HepG2 (cell line): ENCODE measurements around the gene EPG5. TPM values are rescaled to one million over a fixed set of nuclear protein-coding genes. Genes with fewer than 3 reads are reported as not detected.

ENCODE experiments used
- ATAC-seq: fragments of 200-7000 bp; cut with Tn5 transposase; 3 replicates; pipeline ENCODE4 v1.9.1; 2020; ENCODE audit warnings: mild to moderate bottlenecking, moderate library complexity
- BruUV-seq: library from RNA; stranded (reverse); fragments of 400-500 nt; replicated peaks from 2 replicates; lab custom pipeline; 2021; lab: Mats Ljungman, UMichigan
- CTCF ChIA-PET: fragments of 300-600 bp; formaldehyde crosslinking; extraction: SDS; loops from one replicate; lab custom pipeline; 2021; ENCODE audit warnings: low total read pairs, inconsistent platforms, low intra/inter-chr PET ratio; lab: Yijun Ruan, JAX
- POLR2A ChIA-PET: fragments of 350-600 bp; sonication (Branson Sonifier 250); formaldehyde crosslinking; loops from one replicate; lab custom pipeline; 2020; ENCODE audit warnings: antibody characterized with exemption, inconsistent platforms; lab: Yijun Ruan, JAX
- DNase-seq: peaks from one replicate; pipeline ENCODE4 v3.0.0-alpha.2; 2015; ENCODE audit warnings: low spot score
- FAIRE-seq: peaks from 3 replicates; lab custom pipeline; 2011; peaks lifted over from hg19 to GRCh38; lab: Jason Lieb, UNC
- H2AFZ ChIP-seq: one replicate; pipeline ENCODE4 v1.6.1; 2011; ENCODE audit warnings: low read length, inconsistent platforms
- H3K27ac ChIP-seq: fragments of 300-600 bp; 3 replicates; pipeline ENCODE4 v1.8.0; 2011; ENCODE audit warnings: mixed run types, mild to moderate bottlenecking, mixed read lengths, low read length, inconsistent platforms; ENCODE audit not compliant: insufficient read depth; ENCODE audit errors: extremely low read length
- H3K27me3 ChIP-seq, 2 experiments: fragments of 200-600 bp in 1 of 2; 2 replicates in 1 of 2; 3 replicates in 1 of 2; pipeline versions ENCODE4 v1.6.0 to v1.8.0; 2011; ENCODE audit warnings: low read length in 2 of 2, mild to moderate bottlenecking in 2 of 2, moderate library complexity in 2 of 2, inconsistent platforms in 1 of 2; ENCODE audit not compliant: insufficient read depth in 2 of 2, control insufficient read depth in 1 of 2
- H3K36me3 ChIP-seq, 2 experiments: fragments of 200-600 bp in 1 of 2; replicated peaks in 1 of 2; 2 replicates in 1 of 2; 3 replicates in 1 of 2; pipeline versions ENCODE4 v1.5.1 to v1.8.0; 2011; ENCODE audit warnings: low read length in 2 of 2, inconsistent platforms in 1 of 2; ENCODE audit not compliant: insufficient read depth in 2 of 2, control insufficient read depth in 1 of 2
- H3K4me1 ChIP-seq: 2 replicates; pipeline ENCODE4 v1.5.1; 2012; ENCODE audit warnings: low read length, inconsistent platforms; ENCODE audit not compliant: insufficient read depth
- H3K4me2 ChIP-seq: 2 replicates; pipeline ENCODE4 v1.6.0; 2011; ENCODE audit warnings: low read depth, low read length, inconsistent platforms
- H3K4me3 ChIP-seq, 3 experiments: fragments of 200-600 bp in 1 of 3; sonication (generic), shearing (Covaris generic) in 1 of 3; replicated peaks in 1 of 3; 2 replicates each; pipeline ENCODE4 v1.5.1; 2011 to 2016; ENCODE audit warnings: low read length in 3 of 3, inconsistent platforms in 2 of 3, low read depth in 2 of 3, mild to moderate bottlenecking in 2 of 3, control low read depth in 1 of 3, mixed read lengths in 1 of 3; ENCODE audit not compliant: insufficient read depth in 1 of 3
- H3K79me2 ChIP-seq: one replicate; pipeline ENCODE4 v1.6.1; 2011; ENCODE audit warnings: low read length, inconsistent platforms; ENCODE audit not compliant: insufficient read depth
- H3K9ac ChIP-seq: 2 replicates; pipeline ENCODE4 v1.6.0; 2011; ENCODE audit warnings: mild to moderate bottlenecking, low read depth, low read length, inconsistent platforms; ENCODE audit not compliant: insufficient read depth
- H3K9me3 ChIP-seq: 2 replicates; pipeline ENCODE4 v1.5.1; 2012; ENCODE audit warnings: mild to moderate bottlenecking, low read length
- H4K20me1 ChIP-seq: 2 replicates; pipeline ENCODE4 v1.6.0; 2011; ENCODE audit warnings: inconsistent platforms, mild to moderate bottlenecking, low read length, moderate library complexity; ENCODE audit not compliant: insufficient read depth
- BATF2 ChIP-seq: sonication (generic); formaldehyde crosslinking; IDR thresholded peaks from 2 replicates; pipeline ENCODE4 v1.8.0; 2022; ENCODE audit warnings: mild to moderate bottlenecking, missing genetic modification reagents, moderate library complexity
- BHLHE40 ChIP-seq: IDR thresholded peaks from 2 replicates; pipeline ENCODE4 v1.6.1; 2011; ENCODE audit warnings: low read length, improper control_type of control experiment
- EEA1 ChIP-seq: sonication (generic); formaldehyde crosslinking; IDR thresholded peaks from 2 replicates; pipeline ENCODE4 v1.5.1; 2020; ENCODE audit warnings: mild to moderate bottlenecking, missing genetic modification reagents, borderline replicate concordance
- IRF9 ChIP-seq: sonication (generic); formaldehyde crosslinking; IDR thresholded peaks from 2 replicates; pipeline ENCODE4 v1.8.0; 2022; ENCODE audit warnings: missing genetic modification reagents, mild to moderate bottlenecking, borderline replicate concordance
- MNT ChIP-seq: fragments of 450-650 bp; IDR thresholded peaks from 2 replicates; pipeline ENCODE4 v1.6.1; 2016
- SMC3 ChIP-seq: IDR thresholded peaks from 2 replicates; pipeline ENCODE4 v1.6.1; 2011; ENCODE audit warnings: low read length, improper control_type of control experiment
- SNAI1 ChIP-seq: sonication (generic); formaldehyde crosslinking; IDR thresholded peaks from 2 replicates; pipeline ENCODE4 v1.5.0; 2020; ENCODE audit warnings: mild to moderate bottlenecking, missing genetic modification reagents, borderline replicate concordance
- SSRP1 ChIP-seq: IDR thresholded peaks from 2 replicates; pipeline ENCODE4 v1.6.1; 2016; ENCODE audit warnings: control low read depth
- TGIF2 ChIP-seq: IDR thresholded peaks from 2 replicates; pipeline ENCODE4 v1.6.1; 2016; ENCODE audit warnings: control low read depth, missing compliant biosample characterization
- ZMAT3 ChIP-seq: sonication (generic); formaldehyde crosslinking; conservative IDR thresholded peaks from 2 replicates; pipeline ENCODE4 v1.7.0; 2021; ENCODE audit warnings: missing genetic modification reagents
- ZNF605 ChIP-seq: sonication (generic); formaldehyde crosslinking; IDR thresholded peaks from 2 replicates; pipeline ENCODE4 v1.8.0; 2022; ENCODE audit warnings: mild to moderate bottlenecking, missing genetic modification reagents
- ZNF776 ChIP-seq: sonication (generic); formaldehyde crosslinking; IDR thresholded peaks from 2 replicates; pipeline ENCODE4 v1.4.0; 2020; ENCODE audit warnings: mild to moderate bottlenecking, missing genetic modification reagents
- WGBS: methylation state at CpG from one replicate; pipeline ENCODE4 v1.1.6; 2017; ENCODE audit warnings: low lambda C conversion rate; 5-methylcytosine and 5-hydroxymethylcytosine counted together
- in situ Hi-C: cut with HindIII; loops from 2 replicates; pipeline ENCODE4 v1.10.0; 2017; ENCODE audit warnings: low pct_unique_long_range_greater_than_20kb; ENCODE audit not compliant: extremely low pct_ligation_motif_present
- intact Hi-C: fragments of 100-400 bp; cut with micrococcal nuclease; formaldehyde crosslinking; loops from one replicate; pipeline ENCODE4 v1.10.0; 2022; ENCODE audit not compliant: unreplicated experiment
- polyA plus RNA-seq, 8 experiments: library from polyadenylated mRNA; depleted of rRNA in 3 of 8; stranded (reverse) in 7 of 8; unstranded in 1 of 8; fragments of >200 nt; fragmentation: Illumina TruSeq in 4 of 8; extraction: Trizol in 4 of 8; gene quantifications; 2 replicates each; pipeline versions ENCODE4 v1.2.1 to v1.2.3, GENCODE V29; 2011 to 2016; ENCODE audit warnings: low read depth in 4 of 8, missing spikeins in 1 of 8, mixed read lengths in 1 of 8; ENCODE audit not compliant: insufficient read depth in 1 of 8
- total RNA-seq, 5 experiments: library from RNA; depleted of rRNA; stranded (reverse); fragments of >200 nt; fragmentation: Illumina TruSeq; extraction: Trizol; gene quantifications; 2 replicates each; pipeline ENCODE4 v1.2.3, GENCODE V29; 2016; ENCODE audit warnings: low read depth in 1 of 5

EPG5 gene
- total and polyA plus RNA-seq, 2 of the 13 experiments (the other 11 are each of a cell fraction or from before 2014, with no cell fraction given) = 6.7 to 9.3 TPM

GRCh38 chr18:45923138-45923537, 44.0 kb downstream of the EPG5 start:
- Histone ChIP-seq H3K9ac (no peak overlapping the region), H3K4me1 (no peaks in the 10 kb centered on the region), H3K27ac (no peak overlapping the region), H3K9me3 (no peaks in the 10 kb centered on the region), H2AFZ (no peak overlapping the region), H3K4me3 (no peak overlapping the region)
- no peak for ATAC-seq
- WGBS = 96% methylated on average over 1 of the region's 1 CpG
- no peak for TF ChIP-seq SMC3
- TF ChIP-seq ZMAT3 = no peak
- TF ChIP-seq TGIF2 (CRISPR knock-in tag) = no peak
- TF ChIP-seq BATF2 (CRISPR knock-in tag) = no peak
- no peak for TF ChIP-seq IRF9 (CRISPR knock-in tag)
- TF ChIP-seq, all 625 proteins: peak for 0
- intact Hi-C loops (loop anchor here (5.0 kb wide), 1 partner anchor 44 kb away; the partner anchor contains the start of gene EPG5), in situ Hi-C loops (no loop called here)
- Histone ChIP-seq H4K20me1 (no peaks in the 10 kb centered on the region), H3K4me2 (no peak overlapping the region), H3K36me3 (peaks cover 9 to 48% of the 10 kb centered on the region in 2 experiments), H3K79me2 (no peaks in the 10 kb centered on the region), H3K27me3 (no peaks in the 10 kb centered on the region)
- FAIRE-seq = no peak
- POLR2A ChIA-PET = no interaction called here
- CTCF ChIA-PET = no interaction called here
- DNase-seq = no peak
- no TSS peak for BruUV-seq

GRCh38 chr18:45920367-45920766, 46.8 kb downstream of the EPG5 start:
- Histone ChIP-seq H3K4me3 (no peak overlapping the region), H3K27ac (no peak overlapping the region), H3K4me1 (no peaks in the 10 kb centered on the region), H3K9ac (no peak overlapping the region), H3K9me3 (no peaks in the 10 kb centered on the region), H3K27me3 (no peaks in the 10 kb centered on the region), H3K36me3 (peaks cover 21 to 64% of the 10 kb centered on the region in 2 experiments), H2AFZ (no peak overlapping the region), H3K79me2 (no peaks in the 10 kb centered on the region), H3K4me2 (no peak overlapping the region), H4K20me1 (no peaks in the 10 kb centered on the region)
- CTCF ChIA-PET = no interaction called here
- ATAC-seq = no peak
- no TSS peak for BruUV-seq
- 94% methylated on average over 4 of the region's 4 CpGs for WGBS
- DNase-seq = no peak
- FAIRE-seq = no peak
- peak; percentile 8; the same call in 1 of the 2 replicates for TF ChIP-seq MNT
- TF ChIP-seq SSRP1 (CRISPR knock-in tag) = no peak
- TF ChIP-seq ZNF776 (CRISPR knock-in tag) = no peak
- TF ChIP-seq BHLHE40 = no peak
- TF ChIP-seq ZNF605 (CRISPR knock-in tag) = no peak
- no peak for TF ChIP-seq SNAI1
- no peak for TF ChIP-seq EEA1 (CRISPR knock-in tag)
- POLR2A ChIA-PET = no interaction called here
- in situ Hi-C loops = no loop called here
- intact Hi-C loops = loop anchor here (5.0 kb wide), 1 partner anchor 47 kb away; the partner anchor contains the start of gene EPG5
